Psoas muscle (tissue), 8 donors: Measurements from ENCODE around the gene ZNF324. TPM values are rescaled to one million over a fixed set of nuclear protein-coding genes. Genes with fewer than 3 reads are reported as not detected.
"Not testable (repeated sequence)": the region's sequence is repeated elsewhere in the genome, so short reads cannot be mapped to it uniquely, and the experiment has no call there.

Source experiments
- ATAC-seq, 4 donors: fragments of 200-7000 bp; cut with Tn5 transposase; one replicate each; pipeline ENCODE4 v1.9.1; 2020; ENCODE audit warnings: moderate library complexity in 3 of 4, mild to moderate bottlenecking in 2 of 4
- DNase-seq, 2 donors: peaks; one replicate each; pipeline ENCODE4 v3.0.0-alpha.2; 2020
- H3K27ac ChIP-seq: fragments of 200-600 bp; one replicate; pipeline ENCODE4 v1.8.0; 2022
- H3K27me3 ChIP-seq, 3 donors: fragments of 200-600 bp in 1 of 3; one replicate each; pipeline versions ENCODE4 v1.6.1 to v1.8.0; 2013 to 2022; ENCODE audit warnings: low read length in 2 of 3, mild to moderate bottlenecking in 2 of 3, moderate library complexity in 1 of 3; ENCODE audit not compliant: insufficient read depth in 3 of 3
- H3K36me3 ChIP-seq, 2 donors: fragments of 200-600 bp in 1 of 2; one replicate each; pipeline versions ENCODE4 v1.6.1 to v1.8.0; 2013 to 2022; ENCODE audit warnings: low read depth in 1 of 2, mild to moderate bottlenecking in 1 of 2, moderate library complexity in 1 of 2; ENCODE audit not compliant: insufficient read depth in 1 of 2
- H3K4me1 ChIP-seq: fragments of 200-600 bp; one replicate; pipeline ENCODE4 v1.8.0; 2022
- H3K4me3 ChIP-seq: fragments of 200-600 bp; one replicate; pipeline ENCODE4 v1.8.0; 2022; ENCODE audit warnings: mild to moderate bottlenecking
- H3K9me3 ChIP-seq: fragments of 200-600 bp; one replicate; pipeline ENCODE4 v1.8.0; 2022
- CTCF ChIP-seq: fragments of 200-600 bp; IDR thresholded peaks from one replicate; pipeline ENCODE4 v1.8.0; 2022; ENCODE audit warnings: antibody characterized with exemption
- WGBS, 3 donors: extraction: QIAGEN DNeasy Blood & Tissue Kit; methylation state at CpG; one replicate each; pipeline versions ENCODE4 v1.1.6 to v1.1.7; 2013; 5-methylcytosine and 5-hydroxymethylcytosine counted together
- intact Hi-C, 2 donors: fragments of 100-400 bp; cut with DNase I; formaldehyde crosslinking; loops; one replicate each; pipeline versions ENCODE4 v1.11.0 to v1.14.2; 2022
- polyA plus RNA-seq, 3 donors: library from polyadenylated mRNA; stranded (reverse); fragments of 200-250 nt; gene quantifications; one replicate each; pipeline ENCODE4 v1.2.3, GENCODE V29; 2013
- total RNA-seq, 4 donors: library from RNA; stranded (reverse); fragmentation: NEBNext Ultra II Directional in 2 of 4; extraction: Animal tissue kit (Norgen Biotek cat#: 25700) in 2 of 4; gene quantifications; one replicate each; pipeline versions ENCODE4 v1.2.1 to v1.2.4, GENCODE V29; 2021 to 2023
- donor health status: healthy with polysubstance abuse.
- donor health status: DM: no; HTN: no; CAD: no; lungs with moderate emphysema.
- donor health status: Bipolar disorder and iron deficiency.
- donor health status: healthy.
- donor health status: DM: yes; HTN: yes; CAD: no.
- donor health status: DM: no; HTN: no; CAD: no.
- donor health status: DM: no; HTN: no; CAD: no.
- donor health status: DM: yes; HTN: yes; CAD: no.

Gene ZNF324
- total and polyA plus RNA-seq, 7 donors = 2.1 to 7.2 (median 4.3) TPM

GRCh38 chr19:58469241-58470013 lies 2.5 kb downstream of the ZNF324 start:
- DNase-seq (no peak), ATAC-seq (no peak)
- H3K27ac ChIP-seq = no peak overlapping the region
- H3K9me3 ChIP-seq = no peaks in the 10 kb centered on the region
- H3K4me1 ChIP-seq = peaks cover 10% of the 10 kb centered on the region
- no peaks in the 10 kb centered on the region for H3K27me3 ChIP-seq
- intact Hi-C loops = no loop called here
- H3K36me3 ChIP-seq = peaks cover 0 to 43% of the 10 kb centered on the region in 2 donors
- no peak overlapping the region for H3K4me3 ChIP-seq
- TF ChIP-seq CTCF = no peak
- 88 to 90% (median 88%) methylated on average over 17 of the region's 17 CpGs for WGBS, 3 donors

- intact Hi-C loops, H3K27me3 ChIP-seq, H3K9me3 ChIP-seq, H3K4me3 ChIP-seq, H3K27ac ChIP-seq, ATAC-seq: not testable (repeated sequence)
- peak in 1 of 2 donors; percentile 51 for DNase-seq
- 87 to 95% (median 88%) methylated on average over 20 to 40 of the region's 53 CpGs for WGBS, 3 donors
- H3K4me1 ChIP-seq = peaks cover 17% of the 10 kb centered on the region
- H3K36me3 ChIP-seq = peaks cover 0 to 43% of the 10 kb centered on the region in 2 donors
Measured at GRCh38 chr19:58470837-58471543, 4.1 kb downstream of the ZNF324 start.

- TF ChIP-seq CTCF = no peak
- DNase-seq (no peak), ATAC-seq (no peak)
- H3K27me3 ChIP-seq = no peaks in the 10 kb centered on the region
- H3K27ac ChIP-seq = no peak overlapping the region
- H3K36me3 ChIP-seq = peaks cover 0 to 43% of the 10 kb centered on the region in 2 donors
- H3K9me3 ChIP-seq = no peaks in the 10 kb centered on the region
- 93 to 95% (median 95%) methylated on average over 39 of the region's 39 CpGs for WGBS, 3 donors
- peaks cover 16% of the 10 kb centered on the region for H3K4me1 ChIP-seq
- H3K4me3 ChIP-seq = no peak overlapping the region
- intact Hi-C loops = no loop called here
Measured at GRCh38 chr19:58471736-58472135, 4.9 kb downstream of the ZNF324 start.

GRCh38 chr19:58473775-58474174 lies 6.9 kb downstream of the ZNF324 start:
- ATAC-seq = no peak
- Histone ChIP-seq H3K4me3 (no peak overlapping the region), H3K9me3 (no peaks in the 10 kb centered on the region), H3K36me3 (peaks cover 0 to 55% of the 10 kb centered on the region in 2 donors), H3K27ac (no peak overlapping the region), H3K27me3 (no peaks in the 10 kb centered on the region), H3K4me1 (peaks cover 14% of the 10 kb centered on the region)
- intact Hi-C loops = no loop called here
- DNase-seq = no peak
- no peak for TF ChIP-seq CTCF

- intact Hi-C loops = no loop called here
- Histone ChIP-seq H3K27ac (no peak overlapping the region), H3K9me3 (no peaks in the 10 kb centered on the region), H3K36me3 (peaks cover 0 to 56% of the 10 kb centered on the region in 2 donors), H3K4me1 (peaks cover 14% of the 10 kb centered on the region), H3K27me3 (no peaks in the 10 kb centered on the region), H3K4me3 (peak overlapping the region; percentile 89)
- 81 to 90% (median 83%) methylated on average over 12 of the region's 12 CpGs for WGBS, 3 donors
- ATAC-seq = no peak
- no peak for TF ChIP-seq CTCF
- DNase-seq = no peak
Measured at GRCh38 chr19:58474291-58474996, 7.6 kb downstream of the ZNF324 start.
